Astrocyte of the spinal cord (primary cell): ENCODE measurements around the gene TPD52L2.
"Not testable (repeated sequence)": the region's sequence is repeated elsewhere in the genome, so short reads cannot be mapped to it uniquely, and the experiment has no call there.

Source experiments
- DNase-seq: peaks from one replicate; pipeline ENCODE4 v3.0.0; 2011; ENCODE audit warnings: low read depth, low spot score
- H3K4me3 ChIP-seq: 2 replicates; pipeline ENCODE4 v1.5.1; 2011; ENCODE audit warnings: low read depth, mild to moderate bottlenecking, low read length, moderate library complexity
- in situ Hi-C: cut with HindIII; loops from 2 replicates; pipeline ENCODE4 v1.10.0; 2017; ENCODE audit warnings: low sequenced_read_pairs
- TF ChIP-seq, protein P1 (sequence below): IDR thresholded peaks from 2 replicates; pipeline ENCODE4 v1.5.1; 2012; ENCODE audit warnings: low read depth, mild to moderate bottlenecking, low read length, inconsistent platforms

The TPD52L2 gene

DNA sequence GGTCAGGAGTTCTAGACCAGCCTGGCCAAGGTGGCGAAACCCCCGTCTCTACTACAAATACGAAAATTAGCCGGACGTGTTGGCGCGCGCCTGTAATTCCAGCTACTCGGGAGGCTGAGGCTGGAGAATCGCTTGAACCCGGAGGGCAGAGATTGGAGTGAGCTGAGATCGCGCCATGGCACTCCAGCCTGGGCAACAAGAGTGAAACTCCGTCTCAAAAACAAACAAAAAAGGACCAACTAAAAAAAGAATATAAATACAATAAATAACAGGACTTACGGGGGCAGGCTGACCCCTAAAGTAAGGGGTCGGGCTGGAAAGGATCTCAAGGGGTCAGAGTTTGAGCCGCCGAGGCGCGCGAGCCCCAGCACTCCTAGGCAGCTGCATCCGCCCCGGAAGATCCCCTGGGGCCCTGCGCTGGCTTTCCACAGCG, 509 bp upstream of the TPD52L2 start:
- TF ChIP-seq, protein P1, sequence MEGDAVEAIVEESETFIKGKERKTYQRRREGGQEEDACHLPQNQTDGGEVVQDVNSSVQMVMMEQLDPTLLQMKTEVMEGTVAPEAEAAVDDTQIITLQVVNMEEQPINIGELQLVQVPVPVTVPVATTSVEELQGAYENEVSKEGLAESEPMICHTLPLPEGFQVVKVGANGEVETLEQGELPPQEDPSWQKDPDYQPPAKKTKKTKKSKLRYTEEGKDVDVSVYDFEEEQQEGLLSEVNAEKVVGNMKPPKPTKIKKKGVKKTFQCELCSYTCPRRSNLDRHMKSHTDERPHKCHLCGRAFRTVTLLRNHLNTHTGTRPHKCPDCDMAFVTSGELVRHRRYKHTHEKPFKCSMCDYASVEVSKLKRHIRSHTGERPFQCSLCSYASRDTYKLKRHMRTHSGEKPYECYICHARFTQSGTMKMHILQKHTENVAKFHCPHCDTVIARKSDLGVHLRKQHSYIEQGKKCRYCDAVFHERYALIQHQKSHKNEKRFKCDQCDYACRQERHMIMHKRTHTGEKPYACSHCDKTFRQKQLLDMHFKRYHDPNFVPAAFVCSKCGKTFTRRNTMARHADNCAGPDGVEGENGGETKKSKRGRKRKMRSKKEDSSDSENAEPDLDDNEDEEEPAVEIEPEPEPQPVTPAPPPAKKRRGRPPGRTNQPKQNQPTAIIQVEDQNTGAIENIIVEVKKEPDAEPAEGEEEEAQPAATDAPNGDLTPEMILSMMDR = no peak
- H3K4me3 ChIP-seq = peak overlapping the region; percentile 97
- in situ Hi-C loops = no loop called here
- no peak for DNase-seq

DNA sequence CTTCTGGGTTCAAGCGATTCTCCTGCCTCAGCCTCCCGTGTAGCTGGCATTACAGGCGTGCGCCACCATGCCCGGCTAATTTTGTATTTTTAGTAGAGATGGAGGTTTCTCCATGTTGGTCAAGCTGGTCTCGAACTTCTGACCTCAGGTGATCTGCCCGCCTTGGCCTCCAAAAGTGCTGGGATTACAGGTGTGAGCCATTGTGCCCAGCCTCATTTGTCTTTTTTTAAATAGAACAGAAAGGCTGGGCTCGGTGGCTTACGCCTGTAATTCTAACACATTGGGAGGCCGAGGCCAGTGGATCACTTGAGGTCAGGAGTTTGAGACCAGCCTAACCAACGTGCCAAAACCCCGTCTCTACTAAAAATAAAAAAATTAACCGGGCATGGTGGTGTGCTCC, 2.0 kb downstream of the TPD52L2 start:
- DNase-seq, H3K4me3 ChIP-seq, in situ Hi-C loops: not testable (repeated sequence)

DNA sequence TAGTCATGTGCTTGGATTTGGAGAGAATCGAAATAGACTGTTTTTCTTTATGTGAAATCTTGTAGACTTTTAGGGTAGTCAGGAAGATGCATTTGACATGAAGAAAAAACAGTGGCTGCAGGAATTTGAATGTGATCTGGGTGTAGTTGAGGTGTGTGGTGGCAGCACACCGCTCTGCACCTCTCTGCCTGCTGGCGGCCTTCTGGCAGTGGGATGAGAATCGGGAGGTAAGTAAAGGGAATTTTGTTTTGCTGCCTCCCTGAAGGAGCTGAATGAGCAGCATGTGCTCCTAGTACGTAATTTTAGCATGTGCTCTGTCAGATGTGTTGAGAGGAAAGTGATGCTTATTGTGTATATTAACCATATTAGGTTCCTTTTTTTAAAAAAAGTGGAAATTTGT, 3.2 kb downstream of the TPD52L2 start:
- in situ Hi-C loops = no loop called here
- no peak overlapping the region for H3K4me3 ChIP-seq
- TF ChIP-seq, protein P1 = no peak
- DNase-seq = no peak

GRCh38 chr20:63873477-63873971, 8.5 kb downstream of the TPD52L2 start:
- TF ChIP-seq, protein P1 = no peak
- in situ Hi-C loops = no loop called here
- no peak overlapping the region for H3K4me3 ChIP-seq
- peak; percentile 49 for DNase-seq

GRCh38 chr20:63874241-63874640, 9.2 kb downstream of the TPD52L2 start:
- in situ Hi-C loops, H3K4me3 ChIP-seq, DNase-seq: not testable (repeated sequence)

GRCh38 chr20:63876489-63877036, 11.5 kb downstream of the TPD52L2 start:
- no peak for DNase-seq
- TF ChIP-seq, protein P1 = no peak
- in situ Hi-C loops = no loop called here
- H3K4me3 ChIP-seq = no peak overlapping the region

DNA sequence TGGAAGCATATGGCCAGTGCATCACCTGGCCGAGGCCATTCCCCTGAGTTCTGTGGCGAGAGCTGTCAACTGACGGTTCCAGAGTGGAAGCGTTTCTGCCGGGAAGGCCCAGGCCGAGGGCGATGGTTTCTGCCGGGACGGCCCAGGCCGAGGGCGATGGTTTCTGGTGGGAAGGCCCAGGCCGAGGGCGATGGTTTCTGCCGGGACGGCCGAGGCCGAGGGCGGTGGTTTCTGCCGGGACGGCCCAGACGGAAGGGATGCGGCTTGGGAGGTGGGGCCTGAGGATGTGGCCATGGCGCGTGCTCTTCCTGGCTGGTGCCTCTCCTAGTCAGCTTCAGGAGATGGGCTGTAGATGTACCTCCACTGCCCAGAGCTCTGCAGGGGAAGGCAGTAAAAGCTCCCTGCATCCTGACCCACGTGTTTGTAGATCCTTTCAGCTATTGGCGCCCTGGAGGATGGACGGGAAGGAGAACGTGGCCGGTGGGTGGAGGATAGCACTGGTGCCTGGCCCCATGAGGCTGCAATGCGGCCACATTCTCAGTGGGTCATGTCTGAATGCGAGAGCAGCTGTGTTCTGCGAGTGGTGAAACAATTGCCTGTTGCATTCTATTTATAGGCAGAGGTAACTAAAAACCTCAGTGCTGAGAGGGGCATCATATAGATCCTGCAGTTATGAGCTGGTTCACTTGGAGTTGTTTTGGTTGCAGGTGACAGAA, 12.8 kb downstream of the TPD52L2 start:
- TF ChIP-seq, protein P1 = no peak
- in situ Hi-C loops = no loop called here
- DNase-seq = no peak

More for the DNA sequence above, 12.8 kb downstream of the TPD52L2 start:
- no peak overlapping the region for H3K4me3 ChIP-seq
